ENCODE data around the gene PHF13.
"Not testable (repeated sequence)": the region's sequence is repeated elsewhere in the genome, so short reads cannot be mapped to it uniquely, and the experiment has no call there.

PHF13 gene

DNA sequence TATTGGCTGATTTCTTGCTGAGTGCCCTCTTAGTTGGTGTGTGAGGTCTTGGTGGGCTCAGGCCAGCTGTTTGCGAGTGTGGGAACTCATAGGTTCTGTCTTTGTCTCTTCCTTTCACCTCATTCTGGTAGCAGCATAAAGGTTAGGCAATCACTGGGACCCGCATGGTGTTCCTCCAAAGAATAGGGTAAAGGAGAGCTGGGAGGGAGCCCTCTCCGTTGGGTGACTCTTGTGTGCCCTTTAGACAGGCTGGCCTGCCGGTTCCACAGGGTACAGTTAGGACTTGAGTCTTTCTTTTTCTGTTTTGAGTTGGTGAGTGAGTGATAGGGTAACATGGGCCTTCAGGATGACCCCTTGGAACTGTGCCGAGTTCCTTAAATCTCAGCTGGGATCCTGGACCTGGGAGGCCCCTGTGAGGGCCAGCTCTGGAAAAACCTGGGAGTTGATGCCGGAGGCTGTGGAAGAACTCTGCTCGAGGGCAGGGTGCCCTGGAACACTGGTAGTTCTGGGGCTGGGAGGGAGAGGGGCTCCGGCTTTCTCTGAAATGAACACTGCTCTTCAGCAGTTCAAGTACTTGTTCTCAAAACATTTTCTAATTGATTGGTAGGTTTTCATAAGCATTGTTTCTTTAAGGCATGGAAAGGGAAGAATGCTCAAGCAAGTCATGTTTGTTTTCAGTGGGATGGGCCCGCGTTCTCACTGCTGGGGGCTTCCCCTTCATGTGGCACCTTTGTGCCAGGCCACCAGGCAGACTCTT lies 9.0 kb downstream of the PHF13 start:
- H3K27ac ChIP-seq: no peak overlapping the region
- no peak overlapping the region for H3K4me3 ChIP-seq

DNA sequence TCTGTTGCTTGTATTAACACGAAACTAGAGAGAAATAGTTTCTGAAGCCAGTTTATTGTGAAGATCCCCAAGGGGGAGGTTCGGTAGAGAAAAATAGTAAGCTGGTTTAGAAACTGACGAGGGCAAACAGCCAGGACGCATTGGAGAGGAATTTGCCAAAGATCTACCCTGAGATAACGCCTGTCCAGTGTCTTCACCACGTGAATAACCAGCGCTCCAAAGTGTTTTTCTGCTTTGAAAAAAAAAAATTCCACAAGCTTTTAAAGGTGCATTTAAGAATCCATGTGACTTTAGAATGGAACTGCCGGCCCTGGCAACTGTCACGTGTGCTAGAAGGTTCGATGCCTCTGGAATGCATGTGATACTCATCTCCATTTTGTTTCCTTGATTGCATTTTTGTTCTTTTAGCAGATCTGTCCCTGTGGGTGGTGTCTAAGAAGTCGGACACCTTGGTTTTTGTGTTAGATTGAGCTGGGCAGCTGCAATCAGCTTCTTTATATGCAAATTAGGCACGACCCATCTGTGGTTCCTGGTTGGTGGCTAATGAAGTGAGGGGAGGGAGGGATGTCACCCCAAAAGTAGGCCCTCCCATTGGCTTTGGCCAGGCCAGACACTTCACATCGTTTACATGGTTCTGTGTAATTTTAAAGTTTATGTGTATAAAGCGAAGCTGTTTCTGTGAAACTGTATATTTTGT lies 9.9 kb downstream of the PHF13 start:
- no peak overlapping the region for H3K4me3 ChIP-seq
- no peak overlapping the region for H3K27ac ChIP-seq

DNA sequence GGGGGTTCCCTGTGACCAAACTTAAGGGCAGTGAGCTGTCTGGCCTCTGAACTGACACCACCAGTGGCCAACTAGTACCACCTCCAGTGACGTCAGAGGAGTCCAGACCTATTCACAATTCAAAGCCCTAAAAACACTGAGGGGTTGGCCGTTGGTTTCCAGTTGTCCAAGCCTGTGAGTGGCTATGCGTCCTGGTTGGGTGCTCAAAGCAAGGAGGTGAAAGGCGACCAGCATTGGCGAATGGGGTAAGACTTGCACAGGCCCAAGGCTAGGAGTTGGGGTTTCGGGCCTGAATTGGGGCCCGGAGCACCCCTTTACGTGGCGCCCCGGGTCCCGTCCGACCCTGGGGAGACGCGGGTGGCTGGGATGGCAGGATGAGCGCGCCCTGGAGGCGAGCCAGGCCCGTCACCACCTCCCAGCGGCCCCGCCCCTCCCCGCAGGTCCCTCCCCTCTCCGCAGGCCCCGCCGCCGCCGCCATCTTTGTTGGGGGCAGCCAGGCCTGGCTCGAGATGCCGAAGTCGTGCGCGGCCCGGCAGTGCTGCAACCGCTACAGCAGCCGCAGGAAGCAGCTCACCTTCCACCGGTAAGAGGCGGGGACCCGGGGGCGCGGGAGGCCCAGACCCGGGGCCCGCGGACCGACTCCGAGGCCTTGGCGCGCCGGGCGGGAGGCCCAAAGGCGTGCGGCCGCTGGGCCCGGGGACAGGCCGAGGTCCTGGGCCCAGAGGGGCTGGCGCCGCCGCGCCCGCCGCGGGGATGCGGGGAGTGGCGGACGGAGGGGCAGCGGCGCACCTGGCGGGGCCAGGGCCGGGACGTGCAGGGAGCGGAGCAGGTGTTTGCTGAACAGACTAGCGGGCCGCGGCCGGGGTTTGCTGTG lies 11.4 kb downstream of the PHF13 start, which contains the start of gene THAP3:
THAP3 (plus strand) TSS at position 159 of the 874 bp plus-strand sequence; CDS start at position 510, 351 bp downstream.
- peak within 1 kb of the TSS; percentile 60 to 92 (median 82) for H3K27ac ChIP-seq
- H3K4me3 ChIP-seq: peak within 1 kb of the TSS; percentile 60 to 94 (median 79)

DNA sequence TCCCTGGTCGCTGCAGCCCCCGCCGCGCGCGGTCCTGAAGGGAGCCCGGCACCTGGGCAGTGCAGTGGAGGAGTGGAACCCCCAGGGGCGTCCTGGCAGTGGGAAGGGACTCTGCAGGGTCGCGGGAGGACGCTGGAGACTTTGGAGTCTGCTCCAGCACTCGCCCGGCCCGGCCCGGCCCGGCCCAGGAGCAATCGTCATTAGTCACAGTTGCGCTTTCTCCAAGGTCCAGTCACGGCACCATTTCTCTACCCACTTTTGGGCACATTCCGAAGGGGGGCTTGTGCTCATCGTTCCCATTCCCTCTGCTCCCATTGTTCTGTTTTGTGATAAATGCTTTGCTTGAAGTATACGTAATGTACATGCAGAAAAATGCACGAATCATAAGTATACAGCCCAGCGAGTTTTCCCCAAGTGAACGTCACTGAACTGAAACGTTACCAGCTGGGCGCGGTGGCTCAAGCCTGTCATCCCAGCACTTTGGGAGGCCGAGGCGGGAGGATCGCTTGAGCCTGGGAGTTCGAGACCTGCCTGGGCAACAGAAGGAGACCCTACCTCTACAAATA lies 12.1 kb downstream of the PHF13 start:
- peak overlapping the region; percentile 60 to 92 (median 82) for H3K27ac ChIP-seq
- H3K4me3 ChIP-seq: peak overlapping the region; percentile 60 to 94 (median 79)

DNA sequence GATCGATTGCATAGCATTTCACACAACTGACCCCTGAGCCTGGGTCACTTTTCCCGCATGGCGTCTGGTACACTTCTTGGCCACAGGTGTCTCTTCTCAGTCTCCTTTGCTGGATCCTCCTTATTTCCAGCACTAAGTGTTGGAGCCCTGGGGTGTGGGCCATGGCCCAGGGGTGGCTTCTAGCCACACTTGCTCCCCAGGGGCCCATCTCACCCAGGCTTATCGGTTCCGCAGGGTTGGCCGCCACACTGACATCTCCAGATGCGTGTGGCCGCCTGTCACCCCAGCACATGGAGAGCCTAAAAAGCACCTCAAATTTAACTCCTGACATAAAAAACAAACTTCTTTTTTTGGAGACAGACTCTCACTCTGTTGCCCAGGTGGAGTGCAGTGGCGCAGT lies 13.5 kb downstream of the PHF13 start:
- H3K27ac ChIP-seq: peak overlapping the region in 1 of 21 experiments; percentile 9
- no peak overlapping the region for H3K4me3 ChIP-seq

DNA sequence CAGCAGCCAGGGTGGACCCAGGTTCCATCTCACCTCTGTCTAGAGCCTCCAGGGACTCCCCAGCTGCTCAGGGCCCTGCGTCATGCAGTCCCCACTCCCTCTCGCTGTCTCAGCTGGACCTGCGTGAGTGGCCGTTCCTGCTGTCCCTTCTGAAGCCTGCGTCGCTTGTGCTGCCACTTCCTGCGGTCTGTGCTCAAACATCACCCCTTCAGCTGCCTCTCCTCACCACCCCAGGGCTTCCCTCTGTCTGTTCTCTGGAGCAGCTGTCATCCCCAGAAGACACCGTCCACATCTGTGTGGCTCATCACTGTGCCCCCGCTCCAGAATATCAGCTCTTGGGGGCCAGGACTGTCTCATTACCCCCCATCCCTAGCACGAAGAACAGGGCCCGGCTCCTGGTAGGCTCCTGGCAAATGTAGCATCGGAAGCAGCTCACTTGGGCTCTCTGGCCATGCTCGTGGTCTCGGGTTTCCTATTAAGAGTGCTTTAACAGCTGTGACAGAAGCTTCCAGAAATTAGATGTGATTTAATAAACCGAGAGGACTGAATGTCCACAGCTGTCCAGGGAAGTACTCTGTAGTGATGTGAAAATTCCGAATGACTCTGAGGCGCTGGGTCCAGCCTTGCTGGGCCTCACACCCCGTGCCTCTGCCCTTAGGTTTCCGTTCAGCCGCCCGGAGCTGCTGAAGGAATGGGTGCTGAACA lies 14.5 kb downstream of the PHF13 start:
- H3K4me3 ChIP-seq: no peak overlapping the region
- H3K27ac ChIP-seq: no peak overlapping the region

DNA sequence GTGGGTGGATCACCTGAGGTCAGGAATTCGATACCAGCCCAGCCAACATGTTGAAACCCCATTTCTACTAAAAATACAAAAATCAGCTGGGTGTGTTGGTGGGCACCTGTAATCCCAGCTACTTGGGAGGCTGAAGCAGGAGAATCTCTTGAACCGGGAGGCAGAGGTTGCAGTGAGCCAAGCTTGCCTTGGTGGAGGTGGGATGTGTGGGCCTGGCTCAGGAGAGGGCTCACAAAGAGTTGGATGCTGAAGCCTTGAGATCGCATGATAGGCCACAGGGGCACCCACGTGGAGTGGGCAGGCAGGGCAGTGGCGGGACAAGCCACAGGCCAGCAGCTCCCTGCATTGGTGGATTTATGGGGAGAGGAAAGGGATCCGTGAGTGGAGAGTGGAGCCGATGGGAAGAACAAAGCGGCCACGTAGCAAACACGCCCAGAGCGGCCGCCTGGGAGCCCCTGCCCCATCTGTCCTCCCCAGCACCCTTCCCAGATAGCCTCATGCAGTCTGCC lies 15.5 kb downstream of the PHF13 start:
- no peak overlapping the region for H3K27ac ChIP-seq
- H3K4me3 ChIP-seq: no peak overlapping the region

DNA sequence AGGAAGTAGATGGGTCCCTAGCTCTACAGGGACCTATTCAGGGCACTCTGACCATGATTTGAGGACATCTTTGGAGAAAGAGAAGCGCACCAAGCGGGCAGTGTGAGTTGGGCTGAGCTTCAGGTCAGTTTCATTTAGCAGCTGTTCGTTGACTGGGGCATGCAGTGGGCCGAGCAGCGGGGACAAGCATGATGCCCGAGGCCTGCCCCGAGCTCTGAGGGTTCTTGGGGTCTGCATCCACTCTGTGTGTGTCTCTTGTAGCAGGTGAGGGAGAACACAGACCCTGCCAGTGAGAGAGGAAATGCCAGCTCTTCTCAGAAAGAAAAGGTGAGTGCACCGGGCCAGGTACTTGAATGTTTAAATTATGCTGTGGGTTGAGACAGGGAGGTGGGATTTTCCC lies 16.5 kb downstream of the PHF13 start:
- H3K4me3 ChIP-seq: no peak overlapping the region
- peak overlapping the region in 1 of 21 experiments; percentile 16 for H3K27ac ChIP-seq

DNA sequence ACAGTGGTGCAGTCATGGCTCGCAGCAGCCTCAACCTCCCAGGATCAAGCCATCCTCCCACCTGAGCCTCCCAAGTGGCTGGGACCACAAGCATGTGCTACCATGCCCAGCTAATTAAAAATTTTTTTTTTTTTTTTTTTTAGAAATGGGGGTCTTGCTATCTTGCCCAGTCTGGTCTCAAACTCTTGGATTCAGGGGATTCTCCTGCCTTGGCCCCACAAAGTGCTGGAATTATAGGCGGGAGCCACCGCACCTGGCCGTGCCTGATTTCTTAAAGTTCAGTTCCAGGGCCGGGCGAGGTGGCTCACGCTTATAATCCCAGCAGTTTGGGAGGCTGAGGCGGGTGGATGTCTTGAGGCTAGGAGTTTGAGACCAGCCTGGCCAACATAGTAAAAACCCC lies 17.5 kb downstream of the PHF13 start:
- H3K4me3 ChIP-seq: no peak overlapping the region

DNA sequence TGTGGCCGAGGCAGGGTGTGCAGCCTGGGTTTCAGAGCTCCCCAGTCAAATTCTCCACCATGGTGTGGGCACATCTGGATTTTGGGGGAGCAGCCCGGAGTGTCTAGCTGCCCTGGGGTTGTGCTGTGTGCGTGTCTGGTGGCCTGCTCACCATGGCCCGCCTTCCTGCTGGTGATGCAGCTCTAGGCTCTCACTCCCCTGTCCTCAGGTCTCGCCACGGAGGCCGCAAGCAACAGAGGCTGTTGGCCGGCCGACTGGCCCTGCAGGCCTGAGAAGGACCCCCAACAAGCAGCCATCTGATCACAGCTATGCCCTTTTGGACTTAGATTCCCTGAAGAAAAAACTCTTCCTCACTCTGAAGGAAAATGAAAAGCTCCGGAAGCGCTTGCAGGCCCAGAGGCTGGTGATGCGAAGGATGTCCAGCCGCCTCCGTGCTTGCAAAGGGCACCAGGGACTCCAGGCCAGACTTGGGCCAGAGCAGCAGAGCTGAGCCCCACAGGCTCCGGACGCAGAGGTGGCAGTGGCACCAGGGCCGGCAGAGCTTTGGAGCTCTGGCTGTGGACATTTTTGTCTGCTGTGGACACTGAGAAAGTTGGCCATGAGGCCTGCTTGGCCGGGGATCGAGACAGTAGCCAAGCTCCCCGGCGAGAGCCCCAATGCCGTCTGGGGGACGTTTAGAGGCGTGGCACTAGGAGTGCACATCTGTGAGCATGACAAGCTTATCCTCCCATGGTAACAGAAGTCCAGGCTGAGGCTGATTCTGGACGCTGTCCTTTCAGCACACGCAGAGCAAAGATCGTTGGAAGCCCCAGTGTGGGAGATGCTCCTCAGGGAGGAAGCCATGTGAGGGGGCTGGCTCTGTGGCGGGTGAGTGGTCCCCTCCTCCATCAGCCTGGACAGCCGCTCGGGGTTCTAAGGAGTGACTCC lies 19.3 kb downstream of the PHF13 start:
- H3K27ac ChIP-seq: no peak overlapping the region
- H3K4me3 ChIP-seq: no peak overlapping the region

More for the DNA sequence above, 17.5 kb downstream of the PHF13 start:
- no peak overlapping the region for H3K27ac ChIP-seq

DNA sequence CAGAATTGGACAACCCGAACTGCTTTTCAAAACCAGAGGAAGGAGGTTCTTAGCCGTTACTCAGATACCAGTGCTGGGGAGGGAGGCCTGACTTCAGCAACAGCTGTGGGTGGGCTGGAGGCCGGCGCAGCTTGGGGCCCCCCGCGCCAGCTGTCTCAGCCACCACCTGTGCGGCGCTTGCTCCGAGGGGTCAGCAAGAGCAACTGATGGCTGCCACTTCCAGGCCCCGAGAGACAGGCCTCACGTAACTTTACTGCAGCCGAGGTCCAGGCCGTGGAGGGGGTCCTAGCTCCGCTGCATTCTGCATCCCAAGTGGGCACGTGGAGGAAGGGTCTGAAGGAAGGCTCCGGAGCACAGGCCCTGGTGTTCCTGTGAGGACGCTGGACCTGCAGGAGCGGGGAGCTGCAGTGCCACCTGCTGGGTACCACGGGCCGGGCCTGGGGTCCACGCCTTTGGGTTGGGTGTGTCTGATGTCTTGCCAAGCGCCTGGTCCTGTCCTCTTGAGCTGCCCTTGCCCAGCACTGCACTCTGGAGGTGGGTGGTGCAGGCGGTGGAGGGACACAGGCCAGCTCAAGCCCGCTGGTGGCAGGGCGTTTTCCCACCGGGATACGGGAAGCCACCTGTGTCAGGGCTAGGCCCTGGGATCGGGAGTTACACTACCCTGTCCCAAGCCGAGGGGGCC lies 21.0 kb downstream of the PHF13 start:
- H3K4me3 ChIP-seq: no peak overlapping the region
- H3K27ac ChIP-seq: no peak overlapping the region

DNA sequence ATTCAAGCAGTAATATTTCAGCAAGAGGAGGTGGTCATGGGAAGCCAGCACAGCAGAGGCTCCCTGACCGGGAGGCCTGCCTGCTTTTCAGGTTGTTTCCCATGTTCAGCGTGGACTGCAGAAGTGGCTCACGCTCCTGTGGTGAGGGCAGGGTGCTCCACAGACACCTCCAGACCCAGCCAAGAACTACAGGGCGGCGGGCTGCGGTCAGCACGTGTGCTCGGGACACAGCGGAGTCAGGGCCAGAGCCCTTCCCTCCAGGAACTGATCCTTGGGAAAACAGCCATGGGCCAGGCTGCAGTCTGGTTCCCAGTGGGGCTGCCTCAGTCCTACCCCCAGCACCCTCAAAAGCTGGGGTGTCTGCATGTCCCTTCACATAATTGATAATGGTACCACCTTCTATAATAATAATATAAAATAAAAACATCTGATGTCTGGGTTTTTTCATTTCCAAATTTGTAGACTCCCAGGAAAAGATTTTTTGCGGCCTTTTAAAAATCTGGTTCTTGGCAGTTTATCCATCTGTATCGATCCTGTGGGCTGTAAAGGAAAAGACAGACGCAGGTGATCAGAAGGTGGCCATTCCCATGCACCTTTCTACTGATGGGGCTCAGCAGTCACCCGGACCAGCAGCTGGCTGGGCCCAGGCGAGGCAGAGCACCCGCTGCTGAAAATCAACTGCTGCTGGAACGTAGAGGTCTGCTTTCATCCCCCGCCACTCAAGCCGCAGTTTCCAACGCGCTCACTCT lies 21.8 kb downstream of the PHF13 start:
- no peak overlapping the region for H3K4me3 ChIP-seq
- no peak overlapping the region for H3K27ac ChIP-seq

DNA sequence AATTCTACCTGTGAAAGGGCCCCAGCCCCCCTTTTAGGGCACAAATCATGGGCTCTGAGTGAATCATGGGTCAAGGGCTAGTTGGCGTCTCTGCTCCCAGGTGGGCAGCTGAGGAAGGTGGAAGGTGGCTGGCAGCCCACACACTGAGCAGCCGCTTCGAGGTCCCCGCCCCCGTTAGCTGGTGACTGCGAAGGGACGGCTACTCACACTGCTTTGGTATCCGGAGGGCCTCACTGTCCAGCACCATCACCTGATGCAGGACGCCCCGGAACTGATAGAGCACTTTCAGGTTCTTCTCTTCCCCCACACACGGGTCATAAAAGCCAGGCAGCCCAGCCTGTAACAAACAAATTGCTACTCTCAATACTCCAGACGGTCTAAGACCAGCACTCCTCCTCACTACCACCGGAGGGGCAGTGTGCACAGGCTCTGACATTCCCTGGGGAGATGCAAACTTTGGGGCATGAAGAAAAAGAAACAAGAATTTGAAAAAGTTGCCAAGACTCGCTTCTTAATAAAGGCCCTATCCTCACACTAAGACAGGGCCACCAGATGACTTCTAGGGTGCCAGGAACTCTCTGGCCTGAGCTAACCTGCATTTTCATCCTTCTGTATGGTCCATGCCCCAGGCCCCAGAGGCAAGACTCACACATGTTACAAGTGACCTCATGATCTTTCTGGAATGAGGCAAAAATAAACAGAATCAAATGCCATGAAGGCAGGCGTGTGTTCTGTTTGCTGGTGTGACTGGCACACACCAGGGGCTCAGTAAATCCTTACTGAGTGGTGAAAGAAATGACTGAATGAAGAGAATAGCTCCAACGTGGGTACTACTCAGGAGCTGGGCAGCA lies 22.6 kb downstream of the PHF13 start:
- Histone ChIP-seq H3K27ac (peak overlapping the region in 1 of 21 experiments; percentile 5), H3K4me3 (no peak overlapping the region)

DNA sequence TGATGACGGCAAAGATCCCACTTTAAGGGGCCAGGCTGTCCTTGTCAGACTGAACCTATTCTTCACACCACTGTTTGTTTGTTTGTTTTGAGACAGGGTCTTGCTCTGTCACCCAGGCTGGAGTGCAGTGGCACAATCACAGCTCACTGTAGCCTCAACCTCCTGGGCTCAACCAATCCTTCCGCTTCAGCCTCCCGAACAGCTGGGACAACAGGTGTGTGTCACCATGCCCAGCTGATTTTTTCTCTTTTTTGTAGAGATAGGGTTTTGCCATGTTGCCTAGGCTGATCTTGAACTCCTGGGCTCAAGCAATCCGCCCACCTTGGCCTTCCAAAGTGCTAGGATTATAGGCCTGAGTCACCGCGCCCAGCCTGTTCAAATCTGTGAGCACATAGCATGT lies 23.2 kb downstream of the PHF13 start:
- peak overlapping the region in 1 of 21 experiments; percentile 5 for H3K27ac ChIP-seq
- not testable (repeated sequence) for H3K4me3 ChIP-seq

DNA sequence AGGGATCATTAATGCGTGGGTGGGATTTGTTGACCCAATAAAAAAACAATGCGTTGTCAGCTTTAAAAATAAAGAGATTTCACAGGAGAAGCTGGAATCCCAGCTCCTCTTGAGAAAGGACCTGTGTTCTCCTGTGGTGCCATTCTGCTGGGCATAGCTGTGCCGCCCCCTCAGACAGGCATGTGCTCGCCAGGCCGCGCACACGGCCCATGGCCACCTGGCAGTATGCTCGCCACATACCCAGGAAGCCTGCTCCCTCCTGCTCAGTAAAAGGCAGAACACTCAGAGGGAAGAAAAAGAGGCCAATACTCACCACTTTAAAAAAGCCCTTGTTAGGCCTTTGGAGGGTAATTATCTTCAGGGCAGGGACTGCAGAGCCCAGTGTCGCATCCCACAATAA lies 24.2 kb downstream of the PHF13 start:
- Histone ChIP-seq H3K27ac (peak overlapping the region in 5 of 21 experiments; percentile 6 to 39 (median 32)), H3K4me3 (no peak overlapping the region)

DNA sequence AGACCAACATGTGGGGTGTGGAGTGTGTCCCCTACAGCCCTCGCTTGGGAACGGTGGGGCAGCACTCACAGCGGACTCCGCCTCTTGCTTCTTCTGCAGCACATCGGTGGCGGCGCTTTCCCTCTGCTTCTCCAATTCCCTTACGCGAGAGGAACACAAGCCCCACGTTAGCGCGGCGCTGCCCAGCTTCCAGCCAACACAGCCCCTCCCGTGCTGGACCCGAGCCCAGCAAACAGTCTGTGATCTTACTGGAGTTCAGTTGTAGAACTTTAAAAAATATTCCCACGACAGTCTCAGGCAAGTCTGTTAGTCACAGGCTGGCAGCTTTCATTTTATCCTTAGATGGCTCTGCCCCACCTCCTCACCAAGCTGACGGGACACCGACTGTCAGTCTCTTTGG lies 24.7 kb downstream of the PHF13 start:
- H3K27ac ChIP-seq: peak overlapping the region in 5 of 21 experiments; percentile 16 to 63 (median 26)
- H3K4me3 ChIP-seq: no peak overlapping the region

All from skin epidermis (tissue), 12 donors.